H1 (cell line): Measurements from ENCODE around the gene LRP1. TPM values are rescaled to one million over a fixed set of nuclear protein-coding genes. Genes with fewer than 3 reads are reported as not detected.

Experiments used
- CTCF ChIA-PET: fragments of 300-600 bp; sonication (Branson Sonifier 250); formaldehyde crosslinking; loops from one replicate; lab custom pipeline; 2021; ENCODE audit not compliant: partially characterized antibody; lab: Charles Lee
- POLR2A ChIA-PET: fragments of 300-600 bp; sonication (Branson Sonifier 250); formaldehyde crosslinking; loops from one replicate; lab custom pipeline; 2021; ENCODE audit warnings: inconsistent platforms; ENCODE audit not compliant: partially characterized antibody; lab: Charles Lee
- DNase-seq, 2 experiments: peaks; one replicate each; pipeline versions ENCODE4 v3.0.0 to v3.0.0-alpha.2; 2010 to 2022; ENCODE audit warnings: low spot score in 2 of 2, low read depth in 1 of 2, mixed read lengths in 1 of 2
- FAIRE-seq: peaks from 2 replicates; lab custom pipeline; 2011; peaks lifted over from hg19 to GRCh38; lab: Jason Lieb, UNC
- H2AFZ ChIP-seq: 2 replicates; pipeline ENCODE4 v1.8.1; 2012; ENCODE audit warnings: low read length, inconsistent platforms
- H2AK5ac ChIP-seq: 2 replicates; pipeline ENCODE4 v1.6.1; 2013; ENCODE audit warnings: low read depth, low read length
- H2BK120ac ChIP-seq: replicated peaks from 2 replicates; pipeline ENCODE3; 2013; ENCODE audit warnings: low read depth, low read length, inconsistent platforms
- H2BK12ac ChIP-seq: 2 replicates; pipeline ENCODE4 v1.6.1; 2013; ENCODE audit warnings: low read depth, low read length
- H2BK15ac ChIP-seq: 2 replicates; pipeline ENCODE4 v1.6.1; 2013; ENCODE audit warnings: low read length
- H2BK20ac ChIP-seq: 2 replicates; pipeline ENCODE4 v1.6.1; 2013; ENCODE audit warnings: low read length
- H2BK5ac ChIP-seq: 2 replicates; pipeline ENCODE4 v1.6.1; 2013; ENCODE audit warnings: low read depth, low read length
- H3K14ac ChIP-seq: 2 replicates; pipeline ENCODE4 v1.6.1; 2013; ENCODE audit warnings: inconsistent platforms; ENCODE audit not compliant: insufficient read length
- H3K18ac ChIP-seq: 2 replicates; pipeline ENCODE4 v1.6.1; 2013; ENCODE audit warnings: low read length; ENCODE audit errors: extremely low read depth
- H3K23ac ChIP-seq: 2 replicates; pipeline ENCODE4 v1.6.1; 2013; ENCODE audit warnings: inconsistent platforms; ENCODE audit not compliant: insufficient read length
- H3K23me2 ChIP-seq: 2 replicates; pipeline ENCODE4 v1.6.1; 2013; ENCODE audit warnings: low read depth, low read length
- H3K27ac ChIP-seq: 2 replicates; pipeline ENCODE4 v1.6.1; 2011; ENCODE audit warnings: low read depth, low read length, inconsistent platforms
- H3K27me3 ChIP-seq, 4 experiments: replicated peaks in 1 of 4; 1 replicate in 1 of 4; 2 replicates in 3 of 4; pipeline versions ENCODE4 v1.6.1 to v1.8.1; 2011 to 2013; ENCODE audit warnings: low read length in 3 of 4, mild to moderate bottlenecking in 3 of 4, inconsistent platforms in 2 of 4, mixed read lengths in 2 of 4, moderate library complexity in 1 of 4; ENCODE audit not compliant: control insufficient read depth in 3 of 4, insufficient read depth in 3 of 4; ENCODE audit errors: extremely low read depth in 1 of 4
- H3K36me3 ChIP-seq, 4 experiments: 2 replicates each; pipeline versions ENCODE4 v1.6.1 to v1.8.1; 2011 to 2013; ENCODE audit warnings: mild to moderate bottlenecking in 4 of 4, low read length in 3 of 4, moderate library complexity in 2 of 4, control low read depth in 1 of 4, inconsistent platforms in 1 of 4; ENCODE audit not compliant: insufficient read depth in 4 of 4, control insufficient read depth in 2 of 4
- H3K4ac ChIP-seq: replicated peaks from 2 replicates; pipeline ENCODE3; 2013; ENCODE audit warnings: low read length, low read depth, mixed read lengths, inconsistent platforms; ENCODE audit not compliant: insufficient read length
- H3K4me1 ChIP-seq, 4 experiments: replicated peaks in 1 of 4; 1 replicate in 1 of 4; 2 replicates in 3 of 4; pipeline versions ENCODE4 v1.6.1 to v1.8.1; 2011 to 2013; ENCODE audit warnings: low read length in 3 of 4, inconsistent platforms in 2 of 4, mixed read lengths in 1 of 4; ENCODE audit not compliant: insufficient read depth in 4 of 4, control insufficient read depth in 3 of 4
- H3K4me2 ChIP-seq, 2 experiments: 2 replicates each; pipeline versions ENCODE4 v1.6.1 to v1.8.1; 2011 to 2013; ENCODE audit warnings: low read depth in 2 of 2, low read length in 2 of 2, control low read depth in 1 of 2, inconsistent platforms in 1 of 2, mild to moderate bottlenecking in 1 of 2; ENCODE audit not compliant: insufficient read depth in 1 of 2
- H3K4me3 ChIP-seq, 4 experiments: fragments of 200-600, 300-600 bp in 1 of 4; sonication (generic), shearing (Covaris generic), sonication (Bioruptor Twin) in 1 of 4; 2 replicates each; pipeline versions ENCODE4 v1.5.1 to v1.8.1; 2011 to 2016; ENCODE audit warnings: low read length in 4 of 4, low read depth in 3 of 4, control low read depth in 2 of 4, inconsistent platforms in 2 of 4, mild to moderate bottlenecking in 2 of 4, mixed read lengths in 1 of 4, moderate library complexity in 1 of 4; ENCODE audit not compliant: insufficient read depth in 2 of 4; ENCODE audit errors: extremely low read depth in 1 of 4
- H3K56ac ChIP-seq: replicated peaks from 2 replicates; pipeline ENCODE3; 2013; ENCODE audit warnings: low read depth, mild to moderate bottlenecking, mixed read lengths, low read length, inconsistent platforms; ENCODE audit not compliant: insufficient read length
- H3K79me1 ChIP-seq: 2 replicates; pipeline ENCODE4 v1.6.1; 2013; ENCODE audit warnings: low read depth, low read length, control low read depth
- H3K79me2 ChIP-seq, 2 experiments: 2 replicates each; pipeline versions ENCODE4 v1.6.1 to v1.8.1; 2012 to 2013; ENCODE audit warnings: low read length in 2 of 2, mild to moderate bottlenecking in 2 of 2, inconsistent platforms in 1 of 2; ENCODE audit not compliant: insufficient read depth in 2 of 2, control insufficient read depth in 1 of 2
- H3K9ac ChIP-seq, 4 experiments: replicated peaks in 1 of 4; 1 replicate in 1 of 4; 2 replicates in 3 of 4; pipeline versions ENCODE4 v1.6.1 to v1.8.1; 2011 to 2013; ENCODE audit warnings: low read depth in 3 of 4, low read length in 3 of 4, control low read depth in 2 of 4, mild to moderate bottlenecking in 2 of 4, moderate library complexity in 2 of 4, inconsistent platforms in 1 of 4; ENCODE audit errors: extremely low read depth in 1 of 4
- H3K9me3 ChIP-seq, 2 experiments: 2 replicates each; pipeline versions ENCODE4 v1.6.1 to v1.8.1; 2012 to 2013; ENCODE audit warnings: mild to moderate bottlenecking in 2 of 2, moderate library complexity in 2 of 2, control low read depth in 1 of 2, inconsistent platforms in 1 of 2, low read depth in 1 of 2, low read length in 1 of 2, mixed read lengths in 1 of 2; ENCODE audit not compliant: insufficient read depth in 2 of 2
- H4K20me1 ChIP-seq, 2 experiments: replicated peaks in 1 of 2; 2 replicates each; pipeline versions ENCODE3 to v1.8.1; 2011 to 2013; ENCODE audit warnings: inconsistent platforms in 2 of 2, low read length in 2 of 2, mild to moderate bottlenecking in 1 of 2; ENCODE audit not compliant: insufficient read depth in 2 of 2, control insufficient read depth in 1 of 2
- H4K5ac ChIP-seq: 2 replicates; pipeline ENCODE4 v1.6.1; 2013; ENCODE audit warnings: low read length, low read depth, mixed read lengths, inconsistent platforms; ENCODE audit not compliant: insufficient read length
- H4K8ac ChIP-seq: 2 replicates; pipeline ENCODE4 v1.8.0; 2013; ENCODE audit warnings: mild to moderate bottlenecking, moderate library complexity, low read length, inconsistent platforms; ENCODE audit not compliant: insufficient read depth; ENCODE audit errors: extremely low read depth
- H4K91ac ChIP-seq: replicated peaks from 2 replicates; pipeline ENCODE3; 2013; ENCODE audit warnings: low read length, mixed read lengths, inconsistent platforms; ENCODE audit not compliant: insufficient read length
- EZH2 ChIP-seq: fragments of 200-600 bp; sonication (generic); IDR thresholded peaks from 2 replicates; pipeline ENCODE4 v1.7.1; 2012; ENCODE audit warnings: low read depth, mild to moderate bottlenecking, moderate library complexity, low read length, inconsistent platforms; ENCODE audit not compliant: severe bottlenecking
- NANOG ChIP-seq: IDR thresholded peaks from 2 replicates; pipeline ENCODE4 v1.6.1; 2011; ENCODE audit warnings: low read length, low read depth, mild to moderate bottlenecking, inconsistent platforms; ENCODE audit not compliant: insufficient read depth, poor library complexity, severe bottlenecking
- SAP30 ChIP-seq: fragments of 300-600 bp; sonication (generic); IDR thresholded peaks from 2 replicates; pipeline ENCODE4 v1.7.1; 2012; ENCODE audit warnings: low read length, moderate library complexity, mild to moderate bottlenecking, inconsistent platforms; ENCODE audit not compliant: insufficient read depth, insufficient replicate concordance
- SIRT6 ChIP-seq: IDR thresholded peaks from one replicate; pipeline ENCODE4 v1.7.1; 2012; ENCODE audit warnings: low read length, inconsistent platforms
- USF2 ChIP-seq: IDR thresholded peaks from 2 replicates; pipeline ENCODE4 v1.6.1; 2011; ENCODE audit warnings: low read length, improper control_type of control experiment
- WGBS, 2 experiments: shearing (Covaris generic) in 1 of 2; methylation state at CpG; one replicate each; pipeline versions ENCODE4 v1.1.6 to v1.1.7; 2013 to 2015; ENCODE audit warnings: low lambda C conversion rate in 2 of 2, mixed read lengths in 2 of 2, inconsistent platforms in 1 of 2, low coverage in 1 of 2, missing lambda C conversion rate in 1 of 2; ENCODE audit not compliant: insufficient replicate concordance in 2 of 2, insufficient coverage in 1 of 2, insufficient read length in 1 of 2; ENCODE audit errors: extremely low coverage in 1 of 2, missing lambda C conversion rate in 1 of 2; 5-methylcytosine and 5-hydroxymethylcytosine counted together
- polyA plus RNA-seq, 7 experiments: library from polyadenylated mRNA; depleted of rRNA in 3 of 7; stranded (reverse) in 5 of 7; unstranded in 2 of 7; fragments of >200 nt in 5 of 7; fragments of 200-250 nt in 2 of 7; gene quantifications; 1 replicate in 5 of 7; 2 replicates in 1 of 7; 4 replicates in 1 of 7; pipeline versions ENCODE4 v1.2.1 to v1.2.3, GENCODE V29; 2011 to 2013; ENCODE audit warnings: missing spikeins in 2 of 7, mixed read lengths in 2 of 7
- total RNA-seq: library from RNA; stranded (reverse); fragmentation: NEBNext Ultra II Directional; extraction: Animal tissue kit (Norgen Biotek cat#: 25700); gene quantifications from 2 replicates; pipeline ENCODE4 v1.2.1, GENCODE V29; 2021

The LRP1 gene
- total and polyA plus RNA-seq, 2 of the 8 experiments (the other 6 are each of a cell fraction or from before 2014, with no cell fraction given) = 35.3 to 92.5 TPM

- no peak overlapping the region for H4K91ac ChIP-seq
- TF ChIP-seq SAP30 (no peak), NANOG (no peak), EZH2 (no peak), SIRT6 (no peak), USF2 (no peak)
- no peak overlapping the region for H3K18ac ChIP-seq
- H3K14ac ChIP-seq = no peak overlapping the region
- 93% methylated on average over 7 of the region's 7 CpGs; no CpG with 5 or more reads in 1 of the 2 experiments for WGBS, 2 experiments
- no peaks in the 10 kb centered on the region for H3K27me3 ChIP-seq
- H3K23ac ChIP-seq = no peak overlapping the region
- no peak overlapping the region for H2AFZ ChIP-seq
- FAIRE-seq (no peak), DNase-seq (no peak)
- H3K4me1 ChIP-seq = peaks cover 3 to 27% (median 15%) of the 10 kb centered on the region in 4 experiments
- no peak overlapping the region for H2BK15ac ChIP-seq
- H4K8ac ChIP-seq = no peak overlapping the region
- H4K20me1 ChIP-seq = no peaks in the 10 kb centered on the region
- H3K4ac ChIP-seq = no peak overlapping the region
- H3K9me3 ChIP-seq = no peaks in the 10 kb centered on the region
- H2BK120ac ChIP-seq = no peak overlapping the region
- no peak overlapping the region for H3K4me3 ChIP-seq
- no peak overlapping the region for H3K4me2 ChIP-seq
- H2BK5ac ChIP-seq = no peak overlapping the region
- no peak overlapping the region for H4K5ac ChIP-seq
- no peak overlapping the region for H3K56ac ChIP-seq
- no peak overlapping the region for H2BK20ac ChIP-seq
- no peaks in the 10 kb centered on the region for H3K79me2 ChIP-seq
- POLR2A ChIA-PET = interaction anchor here (1.6 to 13.0 kb wide), 3 partner anchors 13 to 38 kb away, joined by 4 to 352 read pairs (median 105); partner anchors contain the start of genes LRP1 and NAB2
- no peaks in the 10 kb centered on the region for H3K79me1 ChIP-seq
- H3K27ac ChIP-seq = no peak overlapping the region
- H3K36me3 ChIP-seq = peaks cover 0 to 9% (median 4%) of the 10 kb centered on the region in 4 experiments; a peak in 2 of 8 replicates
- H2AK5ac ChIP-seq = no peak overlapping the region
- H3K23me2 ChIP-seq = peaks cover 15% of the 10 kb centered on the region
- CTCF ChIA-PET = interaction anchor here (0.9 to 15.7 kb wide), 8 partner anchors 15 to 66 kb away, joined by 3 to 325 read pairs (median 30); partner anchors contain the start of genes LRP1 and NAB2
- H3K9ac ChIP-seq = no peak overlapping the region
- no peak overlapping the region for H2BK12ac ChIP-seq
Observed at GRCh38 chr12:57107456-57108155, 20.7 kb upstream of the LRP1 start.
